CD4-positive, alpha-beta T cell treated with Interferon gamma for 1 hour (primary cell): ENCODE data around the gene RNF151.
A peak's percentile ranks its signal among the peaks of the same experiment; 100 is the strongest.

Experiments used
- DNase-seq: peaks from one replicate; pipeline ENCODE4 v3.0.0-alpha.2; 2020

Gene RNF151

DNA sequence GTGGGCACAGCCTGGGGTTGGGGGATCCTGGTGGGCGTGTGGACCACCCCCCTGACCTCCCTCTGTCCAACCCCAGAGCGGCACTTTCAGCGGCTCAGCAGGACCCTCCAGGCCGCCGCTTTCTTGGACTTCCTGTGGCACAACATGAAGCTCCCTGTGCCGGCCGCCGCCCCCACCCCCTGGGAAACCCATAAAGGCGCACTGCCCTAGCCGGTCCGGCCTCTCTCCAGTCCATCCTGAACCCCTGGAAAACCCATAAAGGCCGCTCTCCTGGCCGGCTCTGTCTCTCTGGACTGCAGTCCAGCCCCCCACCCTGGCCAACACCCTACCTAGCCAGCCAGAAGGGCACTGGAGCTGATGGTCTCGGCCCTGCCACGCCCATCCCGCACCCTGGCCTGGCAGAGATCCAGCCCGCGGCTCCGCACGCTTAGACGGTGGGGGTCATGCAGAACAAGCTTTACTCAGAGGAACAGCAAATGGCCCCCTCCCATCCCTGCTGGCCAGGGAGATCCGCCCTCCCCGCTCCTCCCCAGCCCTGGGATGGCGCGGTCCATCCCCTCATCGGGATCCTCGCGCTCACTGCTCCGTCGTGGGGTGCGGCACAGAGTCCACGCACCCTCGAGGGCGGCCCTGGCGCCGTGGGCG, 11.9 kb downstream of the RNF151 start:
- no peak for DNase-seq

DNA sequence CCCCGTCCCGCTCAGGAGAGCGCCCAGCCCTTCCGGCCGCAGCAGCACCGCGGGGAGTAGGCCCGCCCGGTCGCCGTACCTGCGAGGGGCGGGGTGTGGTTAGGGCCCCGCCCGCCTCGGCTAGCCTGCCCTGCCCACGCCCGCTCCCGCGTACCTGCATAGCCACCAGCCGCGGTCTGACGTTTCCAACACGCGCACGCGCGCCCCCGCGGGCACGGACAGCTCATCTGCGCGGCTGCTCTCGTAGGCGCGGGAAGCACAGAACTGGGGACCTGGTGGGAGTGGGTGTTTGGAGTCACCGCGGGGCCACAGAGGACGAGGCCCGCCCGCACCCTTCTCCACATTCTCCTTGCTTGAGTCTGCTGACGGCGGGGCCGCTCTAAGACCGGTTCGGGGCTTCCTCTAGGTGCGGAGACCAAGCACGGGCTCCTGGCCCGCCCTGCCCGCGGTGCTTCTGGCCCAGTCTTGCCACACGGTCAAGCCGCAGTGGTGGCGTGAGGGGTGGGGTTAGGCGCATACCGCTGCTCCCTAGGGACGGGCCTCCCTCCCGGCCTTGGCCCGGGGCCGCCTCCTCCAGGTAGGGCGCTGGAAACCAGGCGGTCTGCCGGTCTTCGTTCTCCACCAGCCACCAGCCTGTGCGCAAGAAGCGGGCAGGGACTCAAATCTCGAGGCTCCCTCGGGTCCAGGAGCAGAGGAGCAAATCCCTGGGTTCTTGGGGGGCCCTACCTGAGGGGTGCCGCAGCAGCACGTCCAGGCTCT, 12.8 kb downstream of the RNF151 start:
- no peak for DNase-seq

DNA sequence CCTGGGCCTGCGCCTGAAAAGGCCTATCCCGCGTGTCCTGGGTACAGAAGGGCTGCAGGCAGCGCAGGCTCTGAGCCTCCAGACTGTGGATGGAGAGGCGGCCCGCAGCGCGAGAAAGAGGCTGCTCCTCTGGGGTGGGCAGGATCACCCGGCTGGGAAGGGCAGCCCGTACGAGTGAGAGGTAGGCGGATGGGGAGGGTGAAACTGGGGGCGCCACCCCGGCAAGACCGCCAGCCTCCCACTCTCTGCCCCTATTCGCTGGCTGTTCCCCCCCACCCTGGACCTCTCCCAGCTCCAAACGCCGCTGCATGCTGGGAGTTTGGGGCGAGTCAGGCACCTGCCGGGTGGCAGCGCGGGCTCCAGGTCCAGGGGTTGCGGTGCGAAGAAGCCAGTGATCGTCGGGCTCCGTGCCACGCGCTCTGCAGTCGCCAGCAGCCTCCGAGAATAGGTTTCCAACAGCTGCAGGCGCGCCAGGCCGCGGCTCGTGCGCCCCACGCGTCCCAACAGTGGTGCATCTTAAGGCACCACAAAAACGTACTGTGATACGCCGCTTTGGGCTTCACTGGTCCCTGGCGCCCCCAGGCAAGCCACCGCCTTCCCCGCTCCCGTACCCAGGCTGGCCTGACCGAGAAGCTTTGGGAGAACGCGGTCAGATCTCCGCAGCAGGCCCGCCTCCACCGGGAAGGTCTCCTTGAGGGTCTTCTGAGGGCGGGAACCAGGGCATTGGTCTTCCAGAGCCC, 13.5 kb downstream of the RNF151 start:
- no peak for DNase-seq

DNA sequence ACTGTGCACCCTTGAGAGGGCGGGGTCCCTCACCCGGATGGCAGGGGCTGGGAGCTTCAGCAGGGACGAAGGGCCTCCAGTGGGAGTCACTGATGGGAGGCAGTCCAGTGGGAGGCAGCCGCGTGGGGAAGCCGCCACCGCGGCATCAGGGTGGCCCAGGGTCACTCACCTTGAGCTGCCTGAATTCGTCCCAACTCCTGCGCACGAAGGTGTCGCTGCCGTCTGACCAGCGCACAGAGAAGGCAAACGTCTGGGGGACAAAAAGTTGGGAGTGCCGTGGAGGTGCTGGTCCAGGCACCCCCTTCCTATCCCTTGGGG, 14.1 kb downstream of the RNF151 start:
- no peak for DNase-seq

DNA sequence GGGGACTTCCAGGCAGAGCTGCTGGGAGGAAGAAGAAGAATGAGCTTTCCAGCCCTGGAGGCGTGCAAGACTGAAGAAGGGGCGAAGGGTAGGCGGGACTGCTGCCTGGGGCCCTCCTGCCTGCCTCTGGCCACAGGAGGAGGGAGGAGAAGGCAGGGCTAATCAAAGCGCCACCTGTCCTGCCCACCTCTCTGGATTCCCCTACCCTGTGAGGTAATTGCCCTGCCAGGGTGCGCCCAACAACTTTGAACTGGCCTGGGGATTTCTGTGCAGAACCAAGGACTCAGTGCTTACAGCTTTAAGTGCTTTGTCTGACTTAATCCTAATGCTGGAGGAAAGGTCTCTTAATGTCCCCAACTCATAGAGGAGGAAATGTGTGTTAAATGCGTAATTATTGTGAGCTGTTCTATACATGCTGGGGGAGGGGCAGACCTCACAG, 14.8 kb downstream of the RNF151 start, which contains the start of gene NOXO1:
Gene NOXO1 (minus strand): TSS at position 72 of the 439 bp plus-strand sequence. CDS start 290 bp downstream, outside the sequence.
- DNase-seq: no peak

DNA sequence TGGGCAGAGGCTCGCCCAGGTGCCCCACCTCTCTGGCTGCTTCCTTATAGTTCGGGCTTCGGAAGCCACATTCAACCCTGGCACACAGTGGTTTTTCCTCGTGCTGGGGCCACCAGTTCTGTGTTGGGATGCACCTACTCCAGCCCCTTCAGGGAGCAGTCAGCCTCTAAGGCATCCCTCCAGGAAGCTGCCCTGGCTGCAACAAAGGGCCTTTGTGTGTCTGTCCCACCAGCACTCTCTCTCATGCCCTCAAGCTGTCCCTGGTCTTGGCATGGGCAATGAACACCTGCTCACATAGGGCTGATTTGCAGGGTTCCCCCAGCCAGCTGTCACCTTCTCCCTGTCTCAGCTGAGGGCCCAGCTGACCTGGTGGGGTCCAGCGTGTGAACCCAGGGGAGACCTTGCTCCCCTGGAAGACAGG, 15.4 kb downstream of the RNF151 start:
- DNase-seq: no peak

DNA sequence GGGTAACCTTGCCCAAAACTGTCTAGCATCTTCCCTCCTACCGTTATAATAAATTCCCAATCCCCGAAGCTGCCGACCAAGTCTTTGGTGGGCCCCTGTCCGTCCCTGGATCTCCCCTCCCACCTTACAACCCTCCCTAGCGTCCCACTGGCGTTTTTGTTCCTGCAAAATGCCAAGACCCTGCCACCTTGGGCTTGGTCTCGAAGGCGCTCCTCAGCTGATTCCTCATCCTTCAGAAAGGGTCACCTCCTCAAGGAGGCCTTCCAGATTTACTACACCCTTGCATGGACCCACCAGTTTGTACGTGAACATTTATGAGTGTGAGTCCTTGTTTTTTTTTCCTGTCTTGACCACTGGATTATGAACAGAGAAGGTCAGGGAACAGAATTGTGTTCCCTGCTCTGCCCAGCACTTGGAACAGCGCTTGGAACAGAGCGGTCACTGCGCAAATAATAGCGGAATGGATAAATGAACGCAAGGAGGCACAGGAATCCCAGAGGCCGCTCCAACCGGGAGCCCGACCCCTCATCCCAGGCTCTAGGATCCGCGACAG, 16.4 kb downstream of the RNF151 start:
- DNase-seq: no peak

DNA sequence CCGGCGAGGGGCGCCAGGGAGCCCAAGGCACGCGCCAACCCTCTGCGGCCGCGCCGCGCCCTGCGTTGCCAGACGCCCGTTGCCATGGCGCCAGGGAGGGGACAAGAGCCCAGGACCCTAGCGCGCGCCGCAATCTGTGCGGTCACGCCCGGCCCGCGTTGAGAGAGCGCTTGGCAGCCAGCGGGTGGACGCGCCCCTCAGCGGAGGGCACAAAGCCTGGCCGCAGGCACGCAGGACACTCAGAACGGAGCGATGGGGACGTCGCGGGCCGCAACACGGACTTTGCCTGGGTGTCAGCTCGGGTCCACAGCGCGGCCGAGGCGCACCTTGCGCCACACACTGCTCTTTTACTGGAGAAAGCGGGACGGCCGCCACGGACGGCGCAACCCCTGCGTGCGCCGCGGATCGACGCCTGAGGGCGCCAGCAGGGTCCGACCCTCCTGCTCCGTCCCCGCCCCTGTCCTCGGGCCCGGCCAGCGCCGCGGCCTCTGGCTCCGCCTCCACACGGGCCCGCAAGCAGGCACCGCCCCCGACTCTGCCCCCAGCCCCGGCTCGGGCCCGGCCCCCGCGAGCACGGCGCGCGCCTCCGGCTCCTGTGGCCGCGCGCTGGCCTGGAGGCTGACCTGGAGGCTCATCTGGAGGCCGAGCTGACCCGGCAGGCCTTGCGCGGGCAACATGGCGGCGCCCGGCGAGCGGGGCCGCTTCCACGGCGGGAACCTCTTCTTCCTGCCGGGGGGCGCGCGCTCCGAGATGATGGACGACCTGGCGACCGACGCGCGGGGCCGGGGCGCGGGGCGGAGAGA, 17.1 kb downstream of the RNF151 start, which contains the start of gene GFER:
Gene GFER (plus strand): TSS at position 650 of the 803 bp plus-strand sequence. CDS start 26 bp downstream, at position 676.
- DNase-seq: peak; percentile 83

DNA sequence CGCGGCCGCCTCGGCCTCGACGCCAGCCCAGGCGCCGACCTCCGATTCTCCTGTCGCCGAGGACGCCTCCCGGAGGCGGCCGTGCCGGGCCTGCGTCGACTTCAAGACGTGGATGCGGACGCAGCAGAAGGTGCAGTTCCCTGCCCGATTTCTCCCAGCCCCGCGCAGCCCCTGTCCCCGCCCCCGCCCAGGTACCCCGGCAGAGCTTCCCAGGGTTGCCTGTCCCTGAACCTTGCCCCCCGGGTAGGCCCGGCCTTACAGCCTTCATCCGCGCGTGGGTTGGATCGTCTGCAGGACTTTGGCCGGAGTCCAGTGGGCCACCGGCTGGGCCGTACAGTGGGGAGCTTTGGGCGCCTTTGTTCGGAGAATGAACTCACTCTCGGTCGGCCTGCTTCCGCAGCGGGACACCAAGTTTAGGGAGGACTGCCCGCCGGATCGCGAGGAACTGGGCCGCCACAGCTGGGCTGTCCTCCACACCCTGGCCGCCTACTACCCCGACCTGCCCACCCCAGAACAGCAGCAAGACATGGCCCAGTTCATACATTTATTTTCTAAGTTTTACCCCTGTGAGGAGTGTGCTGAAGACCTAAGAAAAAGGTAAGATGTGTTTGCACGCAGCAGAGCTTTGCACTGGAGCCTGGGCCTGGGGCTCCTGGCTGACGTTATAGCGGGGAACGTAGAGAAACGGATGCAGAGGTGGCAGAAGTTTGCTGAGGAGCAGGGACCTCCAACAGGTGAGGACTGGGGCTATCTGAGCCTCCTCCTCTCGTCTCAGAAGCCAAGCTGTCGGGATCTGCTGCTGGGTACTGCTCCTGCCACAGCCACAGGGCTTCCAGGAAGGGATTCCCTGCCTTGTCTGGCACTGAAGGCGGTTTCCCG, 17.9 kb downstream of the RNF151 start:
- DNase-seq: no peak

DNA sequence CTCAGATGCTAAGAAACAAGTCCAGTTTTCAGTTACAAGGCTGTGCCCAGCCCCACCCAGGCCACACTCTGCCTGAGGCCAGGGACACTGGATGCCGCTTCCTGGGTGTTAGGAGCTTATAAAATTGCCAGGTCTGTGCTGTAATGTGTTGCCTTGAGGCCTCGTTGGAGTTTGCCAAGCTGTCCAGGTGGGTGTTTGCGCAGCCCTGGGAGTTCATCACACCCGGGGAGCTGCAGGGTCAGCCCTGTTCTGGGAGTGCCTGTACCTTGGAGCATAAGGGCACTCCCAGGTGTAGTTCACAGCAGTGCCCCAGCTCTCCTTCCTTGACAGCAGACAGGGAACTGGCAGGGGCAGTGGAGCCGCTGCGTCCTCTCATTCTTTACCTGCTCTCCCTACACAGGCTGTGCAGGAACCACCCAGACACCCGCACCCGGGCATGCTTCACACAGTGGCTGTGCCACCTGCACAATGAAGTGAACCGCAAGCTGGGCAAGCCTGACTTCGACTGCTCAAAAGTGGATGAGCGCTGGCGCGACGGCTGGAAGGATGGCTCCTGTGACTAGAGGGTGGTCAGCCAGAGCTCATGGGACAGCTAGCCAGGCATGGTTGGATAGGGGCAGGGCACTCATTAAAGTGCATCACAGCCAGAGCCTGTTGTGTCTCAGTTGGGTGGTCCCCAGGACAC, 19.0 kb downstream of the RNF151 start:
- no peak for DNase-seq

DNA sequence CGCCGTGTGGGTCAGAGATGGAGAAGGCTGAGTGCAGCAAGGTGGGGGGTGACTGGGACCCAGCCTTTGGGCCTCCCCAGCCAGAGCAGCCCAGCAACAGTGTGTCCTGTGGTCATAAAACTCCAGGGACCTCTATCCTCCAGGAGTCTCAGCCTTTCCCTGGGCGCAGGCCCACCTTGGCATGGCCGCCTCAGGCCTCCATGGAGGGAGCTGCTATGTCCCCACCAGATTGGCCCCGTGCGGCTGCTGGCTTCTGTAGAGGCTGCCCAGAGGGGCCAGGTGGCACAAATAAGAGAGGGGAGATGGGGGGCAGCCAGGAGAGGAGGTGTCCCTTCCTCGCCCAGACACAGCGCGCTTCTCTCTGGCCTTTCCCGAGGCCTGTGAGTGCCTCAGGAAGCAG, 20.5 kb downstream of the RNF151 start:
- no peak for DNase-seq

DNA sequence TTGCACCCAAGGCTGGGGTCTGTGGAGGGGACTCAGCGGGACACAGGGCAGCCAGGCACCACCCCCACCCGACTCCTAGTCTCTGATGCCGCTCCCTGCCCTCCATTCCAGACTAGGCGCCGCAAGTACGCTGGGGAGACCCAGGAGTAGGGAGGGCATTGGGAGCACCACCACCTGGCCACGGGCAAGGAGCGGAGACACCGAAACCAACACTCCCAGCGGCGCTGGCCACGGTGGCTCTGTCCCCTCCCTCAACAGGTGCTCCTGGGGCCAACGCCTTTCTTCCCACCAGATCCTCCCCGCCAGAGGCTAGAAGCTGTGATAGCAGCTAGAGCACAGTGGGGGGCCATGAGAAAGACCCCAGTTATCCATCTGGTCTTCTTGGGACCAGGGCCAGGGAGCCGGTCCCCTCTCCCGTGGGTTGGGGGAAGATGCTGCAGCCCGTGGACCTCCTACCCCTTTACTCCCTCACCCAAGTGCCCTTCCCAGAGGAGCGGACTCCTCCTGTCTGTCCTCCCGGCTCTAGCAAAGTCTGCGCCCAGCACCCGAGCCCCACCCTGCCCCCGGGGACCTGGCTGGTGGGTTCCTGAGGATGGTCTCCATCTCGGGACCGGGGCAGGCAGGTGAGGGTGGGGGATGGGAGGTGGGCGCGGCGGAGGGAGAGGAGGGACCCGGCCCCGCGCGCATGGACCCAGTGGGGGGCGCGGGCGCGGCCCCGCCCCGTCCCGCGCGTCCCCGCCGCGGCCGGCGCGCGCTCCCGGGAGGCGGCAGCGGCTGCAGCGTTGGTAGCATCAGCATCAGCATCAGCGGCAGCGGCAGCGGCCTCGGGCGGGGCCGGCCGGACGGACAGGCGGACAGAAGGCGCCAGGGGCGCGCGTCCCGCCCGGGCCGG, 22.8 kb downstream of the RNF151 start, which contains the start of gene SYNGR3:
Gene SYNGR3 (plus strand): TSS at position 762 of the 892 bp plus-strand sequence. CDS start 133 bp downstream, outside the sequence.
- DNase-seq: no peak

DNA sequence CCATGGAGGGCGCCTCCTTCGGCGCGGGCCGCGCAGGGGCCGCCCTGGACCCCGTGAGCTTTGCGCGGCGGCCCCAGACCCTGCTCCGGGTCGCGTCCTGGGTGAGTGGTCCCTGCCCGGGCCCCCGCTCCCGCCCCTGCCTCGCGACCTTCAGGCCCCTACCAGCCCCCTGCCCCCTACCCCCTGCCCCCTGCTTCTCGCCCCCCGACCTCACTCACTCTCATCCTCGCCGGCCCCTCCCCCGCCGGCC, 23.4 kb downstream of the RNF151 start:
- no peak for DNase-seq

DNA sequence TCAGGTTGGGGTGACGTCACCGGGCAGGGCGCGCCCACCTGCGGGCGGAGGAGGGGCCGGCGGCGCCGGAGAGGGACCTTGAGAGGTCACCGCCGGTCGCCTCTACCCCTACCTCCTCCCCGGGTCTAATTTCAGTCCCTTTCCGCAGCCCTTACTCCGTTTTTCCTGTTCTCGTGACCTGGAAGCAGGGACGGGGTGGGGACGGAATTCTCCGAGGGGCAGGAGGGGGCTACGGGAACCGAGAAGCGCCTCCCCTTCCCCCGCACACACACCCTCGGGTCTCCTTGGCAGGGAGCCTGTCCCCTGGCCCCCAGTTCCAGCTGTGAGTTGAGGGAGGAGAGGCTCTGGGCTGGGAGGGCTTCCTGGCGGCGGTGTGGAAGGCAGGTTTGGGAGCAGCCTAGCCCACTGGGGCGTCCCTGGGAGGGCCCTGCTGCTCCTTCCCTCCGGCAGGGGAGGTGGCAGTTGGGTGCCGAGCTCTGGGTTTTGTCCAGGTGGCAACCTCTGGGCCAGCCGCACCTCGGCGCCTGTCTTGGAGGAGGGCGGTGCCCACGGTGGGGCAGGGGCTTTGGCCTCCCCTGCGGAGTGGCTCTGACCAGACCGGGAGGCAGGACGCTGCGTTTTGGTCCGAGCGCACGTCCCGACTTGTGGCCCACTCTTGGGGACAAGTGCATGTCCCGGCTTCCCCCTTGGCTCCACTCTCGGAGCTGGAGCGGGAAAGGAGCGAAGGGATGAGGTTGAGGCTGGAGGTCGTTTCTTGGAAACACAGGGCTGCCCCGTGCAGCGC, 23.9 kb downstream of the RNF151 start:
- DNase-seq: peak; percentile 68

DNA sequence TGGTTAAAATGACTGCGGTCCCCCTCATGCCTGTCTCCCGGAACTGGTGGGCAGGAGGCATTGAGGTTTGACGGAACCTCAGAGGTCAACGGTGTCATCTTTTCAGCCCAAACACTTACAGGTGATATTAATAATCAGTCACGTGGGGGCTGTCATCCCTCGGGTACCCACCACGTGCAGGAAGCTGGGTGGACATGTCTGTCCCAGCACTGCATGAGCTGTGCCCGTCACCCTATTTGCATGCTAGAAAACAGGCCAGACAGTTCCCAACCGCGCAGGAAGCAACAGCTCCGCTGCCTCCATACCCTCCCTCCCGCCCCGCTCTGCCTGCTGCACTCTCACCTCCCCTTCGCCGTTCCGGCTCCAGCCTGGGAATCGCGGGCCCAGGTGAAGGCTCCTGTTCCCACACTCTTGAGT, 24.5 kb downstream of the RNF151 start:
- peak; percentile 79 for DNase-seq

DNA sequence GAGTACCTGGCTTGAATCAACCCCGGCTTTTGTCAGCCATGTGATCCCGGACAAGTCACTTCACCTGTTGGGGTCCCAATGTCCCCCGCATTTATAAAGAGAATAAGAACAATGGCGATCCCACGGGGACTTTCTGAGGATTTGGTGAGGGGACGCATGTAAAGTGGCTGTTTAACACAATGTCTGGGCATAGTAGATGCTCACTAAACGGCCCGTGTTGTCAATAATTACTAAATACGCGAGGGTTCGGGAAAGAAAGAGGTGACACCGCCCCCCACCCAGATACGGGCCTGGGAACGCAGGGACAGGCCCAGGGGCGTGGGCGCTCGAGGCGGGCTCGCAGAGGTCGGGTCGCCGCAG, 24.9 kb downstream of the RNF151 start:
- DNase-seq: no peak

DNA sequence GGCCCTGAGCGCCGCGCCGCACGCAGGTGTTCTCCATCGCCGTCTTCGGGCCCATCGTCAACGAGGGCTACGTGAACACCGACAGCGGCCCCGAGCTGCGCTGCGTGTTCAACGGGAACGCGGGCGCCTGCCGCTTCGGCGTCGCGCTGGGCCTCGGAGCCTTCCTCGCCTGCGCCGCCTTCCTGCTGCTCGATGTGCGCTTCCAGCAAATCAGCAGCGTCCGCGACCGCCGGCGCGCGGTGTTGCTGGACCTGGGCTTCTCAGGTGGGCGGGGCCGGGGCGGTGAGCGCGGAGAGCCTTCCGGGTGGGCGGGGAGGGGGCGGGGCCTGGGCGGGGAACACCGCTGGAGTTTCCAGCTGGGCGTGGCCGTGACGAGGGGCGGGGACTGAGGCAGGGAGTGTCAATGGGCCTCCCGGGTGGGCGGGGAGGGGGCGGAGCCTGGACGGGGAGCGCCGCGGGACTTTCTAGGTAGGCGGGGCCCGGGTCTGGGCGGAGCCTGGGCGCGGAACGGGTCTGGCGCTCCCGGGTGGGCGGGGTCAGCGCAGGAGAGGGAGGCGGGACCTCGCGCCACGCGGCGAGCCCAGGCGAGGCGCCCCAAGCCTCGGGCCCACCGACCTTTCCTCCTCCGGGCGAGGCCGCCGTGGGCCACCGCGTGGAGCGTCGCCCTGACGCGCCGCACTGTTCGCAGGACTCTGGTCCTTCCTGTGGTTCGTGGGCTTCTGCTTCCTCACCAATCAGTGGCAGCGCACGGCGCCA, 25.5 kb downstream of the RNF151 start:
- peak; percentile 96 for DNase-seq

DNA sequence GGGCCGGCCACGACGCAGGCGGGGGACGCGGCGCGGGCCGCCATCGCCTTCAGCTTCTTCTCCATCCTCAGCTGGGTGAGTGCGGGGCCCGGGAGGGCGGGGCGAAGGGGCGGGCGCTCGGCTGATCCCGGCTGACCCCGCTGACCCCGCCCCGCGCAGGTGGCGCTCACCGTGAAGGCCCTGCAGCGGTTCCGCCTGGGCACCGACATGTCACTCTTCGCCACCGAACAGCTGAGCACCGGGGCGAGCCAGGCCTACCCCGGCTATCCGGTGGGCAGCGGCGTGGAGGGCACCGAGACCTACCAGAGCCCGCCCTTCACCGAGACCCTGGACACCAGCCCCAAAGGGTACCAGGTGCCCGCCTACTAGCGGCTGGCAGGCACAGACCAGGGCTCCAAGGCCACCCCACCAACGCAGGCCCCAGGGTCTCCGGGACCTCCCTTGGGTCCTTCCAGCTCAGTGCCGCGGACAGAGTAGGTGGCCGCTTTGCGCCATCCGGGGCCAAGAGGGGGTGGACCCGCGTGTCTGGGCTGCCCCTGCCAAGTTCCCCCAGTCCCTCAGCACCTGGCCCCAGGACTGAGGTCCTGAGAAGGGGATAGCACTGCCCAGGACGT, 26.2 kb downstream of the RNF151 start:
- DNase-seq: no peak
